Stimulated activated CD8-positive, alpha-beta memory T cell treated with anti-CD3 and anti-CD28 coated beads, Interleukin-15, amount 100 ng/mL, for 4 hours (primary cell): ENCODE measurements around the gene MEAF6.
"Not testable (repeated sequence)": the region's sequence is repeated elsewhere in the genome, so short reads cannot be mapped to it uniquely, and the experiment has no call there.

ENCODE experiments used
- DNase-seq, 2 donors: peaks; one replicate each; pipeline ENCODE4 v3.0.0-alpha.2; 2020; ENCODE audit warnings: low read depth in 2 of 2

MEAF6 gene

DNA sequence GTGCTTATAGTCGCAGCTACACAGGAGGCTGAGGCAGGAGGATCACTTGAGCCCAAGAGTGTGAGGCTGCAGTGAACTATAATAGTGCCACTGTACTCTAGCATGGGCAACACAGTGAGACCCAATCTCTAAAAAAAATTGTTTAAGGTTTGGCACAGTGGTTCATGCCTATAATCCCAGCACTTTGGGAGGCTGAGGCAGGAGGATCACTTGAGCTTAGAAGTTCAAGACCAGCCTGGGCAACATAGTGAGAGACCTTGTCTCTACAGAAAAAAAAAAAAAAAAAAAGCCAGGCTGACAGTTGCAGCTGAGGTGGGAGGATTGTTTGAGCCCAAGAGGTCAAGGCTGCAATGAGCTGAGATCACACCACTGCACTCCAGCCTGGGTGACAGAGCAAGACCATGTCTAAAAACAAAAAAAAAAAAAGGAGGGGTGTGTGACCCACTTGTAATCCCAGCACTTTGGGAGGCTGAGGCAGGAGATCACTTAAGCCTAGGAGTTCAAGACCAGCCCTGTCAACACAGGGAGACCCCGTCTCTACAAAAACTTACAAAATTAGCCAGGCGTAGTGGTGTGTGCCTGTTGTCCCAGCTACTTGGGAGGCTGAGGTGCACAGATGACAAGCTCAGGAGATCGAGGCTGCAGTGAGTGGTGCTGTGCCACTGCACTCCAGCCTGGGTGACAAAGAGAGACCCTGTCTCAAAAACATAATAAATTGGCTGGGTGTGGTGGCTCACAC lies 18.0 kb upstream of the MEAF6 start:
- not testable (repeated sequence) for DNase-seq

DNA sequence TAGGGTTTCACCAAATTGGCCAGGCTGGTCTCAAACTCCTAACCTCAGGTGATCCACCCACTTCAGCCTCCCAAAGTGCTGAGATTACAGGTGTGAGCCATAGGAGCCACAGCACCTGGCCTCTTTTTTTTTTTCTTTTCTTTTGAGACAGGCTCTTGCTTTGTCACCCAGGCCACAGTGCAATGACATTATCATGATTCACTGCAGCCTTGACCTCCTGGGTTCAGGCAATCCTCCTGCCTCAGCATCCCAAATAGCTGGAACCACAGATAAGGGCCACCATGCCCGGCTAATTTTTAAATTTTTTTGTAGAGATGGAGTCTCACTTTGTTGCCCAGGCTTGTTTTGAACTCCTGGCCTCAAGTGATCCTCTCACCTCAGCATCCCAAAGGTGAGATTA lies 15.3 kb upstream of the MEAF6 start:
- not testable (repeated sequence) for DNase-seq

DNA sequence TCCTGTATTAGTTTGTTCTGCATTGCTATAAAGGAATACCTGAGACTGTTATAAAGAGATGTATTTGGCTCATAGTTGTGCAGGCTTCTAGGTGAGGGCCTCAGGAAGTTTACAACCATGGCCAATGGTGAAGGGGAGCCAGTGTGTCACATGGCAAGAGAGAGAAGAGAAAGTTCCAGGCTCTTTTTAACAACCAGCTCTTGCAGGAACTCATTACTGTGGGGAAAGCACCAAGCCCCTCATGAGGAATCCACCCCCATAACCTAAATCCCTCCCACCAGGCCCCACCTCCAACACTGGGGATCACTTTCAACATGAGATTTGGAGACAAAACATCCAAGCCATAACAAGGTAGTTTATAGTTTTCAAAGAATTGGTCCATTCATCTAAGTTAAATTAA lies 5.0 kb upstream of the MEAF6 start:
- DNase-seq: no peak

DNA sequence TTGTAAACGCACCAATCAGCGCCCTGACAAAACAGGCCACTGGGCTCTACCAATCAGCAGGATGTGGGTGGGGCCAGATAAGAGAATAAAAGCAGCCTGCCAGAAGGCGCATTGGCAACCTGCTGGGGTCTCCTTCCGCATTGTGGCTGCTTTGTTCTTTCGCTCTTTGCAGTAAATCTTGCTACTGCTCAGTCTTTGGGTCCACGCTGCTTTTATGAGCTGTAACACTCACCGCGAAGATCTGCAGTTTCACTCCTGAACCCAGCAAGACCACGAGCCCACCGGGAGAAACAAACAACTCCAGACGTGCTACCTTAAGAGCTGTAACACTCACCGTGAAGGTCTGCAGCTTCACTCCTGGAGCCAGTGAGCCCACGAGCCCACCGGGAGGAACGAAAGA lies 4.4 kb upstream of the MEAF6 start:
- not testable (repeated sequence) for DNase-seq

DNA sequence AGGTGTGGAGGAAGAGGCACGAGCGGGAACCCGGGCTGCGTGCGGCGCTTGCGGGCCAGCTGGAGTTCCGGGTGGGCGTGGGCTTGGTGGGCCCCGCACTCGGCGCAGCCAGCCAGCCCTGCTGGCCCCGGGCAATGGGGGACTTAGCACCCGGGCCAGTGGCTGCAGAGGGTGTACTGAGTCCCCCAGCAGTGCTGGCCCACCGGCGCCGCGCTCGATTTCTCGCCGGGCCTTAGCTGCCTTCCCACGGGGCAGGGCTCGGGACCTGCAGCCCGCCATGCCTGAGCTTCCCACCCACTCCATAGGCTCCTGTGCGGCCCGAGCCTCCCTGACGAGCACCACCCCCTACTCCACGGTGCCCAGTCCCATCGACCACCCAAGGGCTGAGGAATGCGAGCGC lies 3.7 kb upstream of the MEAF6 start:
- DNase-seq: not testable (repeated sequence)

DNA sequence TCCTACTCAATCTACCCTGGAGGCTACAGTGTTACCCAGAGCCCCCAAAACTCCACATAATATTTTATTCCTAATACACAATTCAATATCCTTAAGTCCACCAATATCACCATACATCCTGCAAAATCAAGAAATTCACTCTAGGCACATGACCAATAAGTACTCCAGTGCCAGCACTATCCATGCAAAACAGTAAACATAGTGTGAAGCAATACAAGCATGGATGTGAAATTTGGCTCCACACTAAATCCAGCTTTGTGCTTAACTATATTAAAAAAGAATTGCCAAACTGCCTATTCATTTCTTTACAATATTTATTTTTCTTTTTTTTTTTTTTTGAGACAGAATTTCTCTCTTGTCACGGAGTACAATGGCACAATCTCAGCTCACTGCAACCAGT lies 3.0 kb upstream of the MEAF6 start:
- DNase-seq: no peak

DNA sequence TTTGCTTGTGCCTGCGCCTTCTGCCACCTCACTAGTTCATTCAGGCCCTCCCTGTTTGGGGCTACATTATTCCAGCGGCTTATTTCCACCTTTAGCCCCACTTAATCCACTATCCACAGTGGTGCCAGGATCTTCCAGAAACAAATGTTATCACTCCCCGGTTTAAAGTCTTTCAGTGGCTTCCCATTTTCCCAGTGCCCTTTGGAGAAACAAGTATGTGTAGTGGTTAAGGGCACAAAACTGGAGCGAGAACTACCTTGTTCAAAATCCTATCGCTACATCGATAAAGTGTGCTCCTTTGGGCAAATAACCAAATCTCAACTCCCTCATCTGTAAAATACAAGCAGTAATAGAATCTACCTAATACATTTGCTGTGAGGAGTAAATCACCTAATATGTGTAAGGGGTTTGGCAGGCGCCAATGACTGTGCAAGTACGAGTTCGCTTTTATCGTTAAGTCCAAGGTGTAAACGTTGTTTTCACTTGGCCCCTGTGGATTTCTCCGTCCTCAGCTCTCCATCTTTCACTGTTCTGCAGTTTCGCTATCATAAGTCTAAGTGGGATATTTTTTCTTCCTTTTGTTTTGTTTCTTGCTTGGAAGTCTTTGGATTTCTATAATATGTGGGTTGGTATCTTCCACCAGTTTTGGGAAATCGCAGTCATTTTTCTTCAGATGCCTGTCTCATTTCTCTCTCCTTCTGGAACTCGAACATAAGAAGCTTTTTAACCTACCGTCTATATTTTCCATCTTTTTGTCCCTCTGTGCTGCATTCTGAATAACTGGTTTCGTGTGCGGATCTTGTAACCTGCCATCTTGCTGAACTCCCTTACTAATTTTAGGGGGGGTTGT lies 844 bp upstream of the MEAF6 start:
- no peak for DNase-seq

DNA sequence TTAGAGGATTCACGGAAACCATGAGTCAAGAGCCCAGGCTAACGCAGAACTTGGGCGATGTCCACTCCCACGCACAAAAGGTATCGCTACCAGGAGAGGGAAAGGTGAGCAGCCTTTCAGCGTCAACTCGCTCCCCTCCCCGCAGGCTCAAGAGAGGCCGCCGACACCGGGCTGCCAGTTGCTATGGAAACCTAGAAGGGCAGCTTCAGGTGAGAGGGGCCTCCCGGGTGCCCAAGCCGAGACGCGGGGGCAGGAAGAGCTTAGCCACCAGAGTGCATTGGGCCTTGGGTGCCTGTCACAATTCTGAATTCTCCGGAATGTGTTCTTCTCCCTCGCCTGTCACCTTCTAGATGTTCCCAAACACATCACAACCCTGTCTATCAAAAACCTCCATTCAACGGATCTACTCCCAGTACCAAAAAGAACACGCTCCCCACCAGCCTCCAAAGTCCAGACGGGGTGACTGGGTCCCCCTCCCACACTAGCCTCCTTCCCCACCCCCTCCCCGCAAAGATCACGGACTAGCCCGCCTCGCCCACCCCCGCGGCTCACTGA lies 694 bp downstream of the MEAF6 start:
- peak; percentile 41 to 62 for DNase-seq

DNA sequence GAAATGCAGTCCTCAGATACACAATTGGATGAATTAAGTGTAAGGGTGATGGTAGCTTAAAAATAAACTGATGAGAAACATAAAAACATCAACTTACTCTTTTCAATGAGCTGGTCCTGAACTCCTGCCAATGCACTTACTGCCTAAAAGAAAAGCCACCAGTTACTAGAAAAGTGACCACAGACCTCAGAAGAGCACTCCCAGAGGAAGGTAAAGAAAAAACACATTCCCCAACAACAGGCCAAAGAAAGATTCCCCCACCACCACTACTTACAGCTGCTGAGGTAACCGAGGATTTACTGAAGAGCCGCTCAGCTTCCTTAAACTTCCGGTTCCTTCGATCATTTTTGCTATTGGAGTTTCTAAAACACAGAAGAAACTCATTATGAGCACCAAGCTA lies 5.4 kb downstream of the MEAF6 start:
- no peak for DNase-seq

DNA sequence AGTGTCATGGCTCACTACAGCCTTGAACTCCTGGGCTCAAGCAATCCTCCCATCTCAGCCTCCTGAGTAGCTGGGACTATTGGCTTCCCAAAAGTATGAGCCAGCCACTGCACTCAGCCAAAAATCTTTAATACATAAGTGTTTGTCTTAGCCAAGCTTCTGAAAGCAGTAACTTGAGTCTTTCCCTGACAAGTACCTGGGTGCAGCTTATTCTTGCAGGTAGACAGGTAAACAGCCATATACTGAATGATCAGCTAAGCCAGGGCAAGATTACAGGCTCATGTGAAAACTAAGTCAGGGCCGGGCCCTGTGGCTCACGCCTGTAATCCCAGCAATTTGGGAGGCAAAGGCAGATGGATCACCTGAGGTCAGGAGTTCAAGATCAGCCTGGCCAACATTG lies 7.8 kb downstream of the MEAF6 start:
- no peak for DNase-seq

DNA sequence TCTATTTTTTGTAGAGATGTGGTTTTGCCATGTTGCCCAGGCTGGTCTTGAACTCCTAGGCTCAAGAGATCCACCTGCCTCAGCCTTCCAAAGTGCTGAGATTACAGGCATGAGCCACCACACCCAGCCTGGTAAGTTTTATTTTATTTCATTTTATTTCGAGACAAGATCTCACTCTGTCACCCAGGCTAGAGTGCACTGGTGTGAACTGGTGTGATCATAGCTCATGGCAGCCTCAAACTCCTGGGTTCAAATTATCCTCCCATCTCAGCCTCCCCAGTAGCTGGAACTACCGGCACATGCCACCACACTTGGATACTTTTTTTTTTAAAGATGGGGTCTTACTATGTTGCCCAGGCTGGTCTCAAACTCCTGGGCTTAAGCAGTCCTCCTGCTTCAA lies 11.8 kb downstream of the MEAF6 start:
- DNase-seq: not testable (repeated sequence)

DNA sequence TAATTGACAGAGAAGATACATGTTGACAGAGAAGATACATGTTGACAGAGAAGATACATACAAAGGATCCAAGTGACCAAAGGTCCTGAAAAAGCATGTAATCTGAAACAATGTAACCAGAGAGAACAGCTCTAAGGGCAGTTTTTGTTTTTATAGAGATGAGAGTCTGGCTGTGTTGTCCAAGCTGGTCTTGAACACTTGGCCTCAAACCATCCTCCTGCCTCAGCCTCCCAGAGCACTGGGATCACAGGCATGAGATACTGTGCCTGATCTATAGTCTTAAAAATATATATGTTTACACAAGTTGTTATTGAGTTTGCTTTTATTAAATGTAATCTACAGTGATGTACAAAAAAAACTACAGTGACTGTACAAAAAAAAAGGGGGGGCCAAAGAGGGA lies 12.5 kb downstream of the MEAF6 start:
- DNase-seq: no peak

DNA sequence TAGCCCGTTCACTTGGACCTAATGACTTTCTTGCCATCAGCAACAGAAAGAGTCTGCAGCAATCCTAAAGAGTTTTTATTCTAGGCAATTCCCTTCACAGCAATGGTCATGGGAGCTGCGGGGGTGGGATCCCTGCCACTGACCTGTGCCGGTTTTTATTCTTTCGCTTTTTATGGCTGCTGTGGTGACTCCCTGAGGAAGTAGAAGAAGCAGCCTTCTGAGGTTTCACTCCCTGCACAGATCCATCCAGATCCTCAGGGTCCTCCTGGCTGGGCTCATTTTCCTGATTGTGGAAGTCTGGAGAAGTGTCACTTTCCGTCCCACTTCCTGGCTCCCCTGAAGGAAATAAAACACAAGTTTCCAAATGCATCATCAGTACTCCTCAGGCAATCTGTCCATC lies 12.9 kb downstream of the MEAF6 start:
- no peak for DNase-seq

DNA sequence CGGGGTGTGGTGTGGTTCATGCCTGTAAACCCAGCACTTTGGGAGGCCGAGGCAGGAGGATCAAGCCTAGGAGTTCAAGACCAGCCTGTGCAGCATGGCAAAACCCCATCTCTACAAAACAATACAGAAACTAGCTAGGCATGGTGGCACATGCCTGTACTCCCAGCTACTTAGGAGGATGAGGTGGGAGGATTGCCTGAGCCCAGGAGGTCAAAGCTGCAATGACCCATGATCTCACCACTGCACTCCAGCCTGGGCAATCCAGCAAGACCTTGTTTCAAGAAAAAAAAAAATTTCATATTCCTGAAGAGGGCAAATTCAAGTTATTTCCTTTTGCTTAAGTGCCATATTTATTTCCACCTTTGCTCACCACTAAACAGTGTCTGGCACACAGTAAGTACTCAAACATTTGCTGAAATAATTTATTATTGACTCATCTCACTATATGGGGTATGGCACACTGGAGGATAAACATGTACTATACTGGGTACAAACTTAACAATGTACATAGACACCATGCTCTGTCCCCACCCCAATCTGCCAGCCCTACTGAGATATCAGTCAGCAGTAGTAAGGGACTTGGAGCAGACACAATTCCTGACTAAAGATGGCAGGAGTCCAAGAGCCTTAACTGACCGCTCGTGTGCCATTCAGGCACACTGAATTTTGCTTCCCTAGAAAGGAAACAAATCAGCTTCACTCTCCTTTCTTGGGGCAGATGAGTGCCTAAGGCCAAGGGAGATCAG lies 15.5 kb downstream of the MEAF6 start:
- no peak for DNase-seq

DNA sequence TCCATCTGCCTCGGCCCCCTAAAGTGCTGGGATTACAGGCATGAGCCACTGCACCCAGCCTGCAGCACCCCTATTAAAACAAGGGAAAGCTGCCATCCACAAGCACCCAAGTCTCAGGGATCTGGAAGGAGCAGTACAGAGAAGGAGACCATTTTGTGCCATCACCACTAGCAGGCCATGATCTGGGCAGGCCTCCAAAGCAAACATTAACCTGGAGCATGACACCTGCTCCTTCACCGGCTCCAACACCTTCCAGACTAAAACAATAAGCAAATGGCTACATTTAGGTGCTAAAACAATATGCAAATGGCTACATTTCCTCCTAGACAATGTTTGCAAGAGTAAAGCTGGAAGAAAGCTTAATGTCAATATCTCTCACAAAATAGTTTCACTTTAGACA lies 16.7 kb downstream of the MEAF6 start:
- DNase-seq: no peak

DNA sequence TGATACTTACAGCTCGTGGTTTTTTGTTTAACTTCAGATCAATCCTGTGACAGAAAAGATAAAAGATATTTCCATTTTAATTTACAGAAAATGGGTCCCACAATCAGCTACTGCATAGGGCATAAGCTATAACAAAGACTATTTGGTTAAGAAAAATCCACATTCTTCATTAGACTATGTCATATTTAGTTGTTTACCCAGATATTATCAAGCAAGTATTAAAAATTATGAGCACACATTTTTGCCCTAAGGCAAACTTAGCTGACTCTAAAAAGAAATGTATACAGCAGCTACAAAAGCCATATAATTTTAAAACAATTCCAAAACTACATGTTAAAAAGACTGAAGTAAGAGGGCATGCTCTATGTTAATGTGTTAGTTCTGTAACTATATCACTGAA lies 18.7 kb downstream of the MEAF6 start:
- no peak for DNase-seq

DNA sequence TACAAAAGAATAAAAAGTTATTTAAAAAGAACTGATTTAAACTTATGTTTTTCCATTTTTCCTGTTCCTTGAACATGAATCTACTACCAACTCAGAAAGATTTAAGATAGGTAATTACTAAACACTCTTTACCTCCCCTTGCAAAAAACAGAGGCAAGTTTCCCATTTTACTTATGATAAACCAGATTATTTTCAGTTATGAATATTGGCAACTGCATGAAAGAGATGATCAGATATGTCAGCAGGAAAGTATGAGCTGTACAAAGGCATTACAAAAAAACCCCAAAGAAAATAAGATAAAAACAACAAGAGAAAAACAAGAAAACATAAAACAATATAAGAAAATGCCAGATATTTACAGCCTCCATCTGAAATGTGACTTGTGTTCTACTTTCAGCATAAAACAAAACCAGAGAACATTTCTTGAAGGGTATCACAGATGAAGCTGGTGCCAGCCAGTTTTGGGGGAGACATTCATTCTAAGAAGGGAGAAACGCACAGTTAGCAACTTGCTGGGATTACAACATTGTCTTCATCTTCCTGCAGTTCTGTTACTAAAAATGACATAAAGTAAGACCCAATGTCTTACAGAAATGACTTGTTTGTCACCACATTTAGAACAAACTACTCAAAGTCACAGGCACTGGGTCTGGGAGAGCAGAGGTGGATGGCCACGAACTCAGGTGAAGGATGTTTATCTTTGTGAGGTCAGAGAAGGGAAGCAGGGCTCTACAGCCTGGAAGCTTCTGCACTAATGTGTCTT lies 21.0 kb downstream of the MEAF6 start:
- DNase-seq: no peak

DNA sequence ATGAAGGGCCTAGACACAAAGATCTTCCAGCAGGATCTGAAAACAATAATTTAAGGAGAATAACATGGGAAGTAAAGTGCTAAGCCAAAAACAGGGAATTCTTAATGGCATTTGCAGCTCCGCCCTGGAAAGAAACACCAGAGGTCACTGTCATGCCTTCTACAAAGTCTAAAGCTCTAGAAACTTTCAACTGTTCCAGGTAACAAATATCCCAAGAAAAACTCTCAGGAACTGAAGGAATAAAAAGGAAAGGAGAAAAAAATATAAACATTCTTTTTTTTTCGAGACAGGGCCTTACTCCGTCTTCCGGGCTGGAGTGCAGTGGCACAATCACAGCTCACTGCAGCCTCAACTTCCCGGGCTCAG lies 27.0 kb downstream of the MEAF6 start:
- DNase-seq: no peak

DNA sequence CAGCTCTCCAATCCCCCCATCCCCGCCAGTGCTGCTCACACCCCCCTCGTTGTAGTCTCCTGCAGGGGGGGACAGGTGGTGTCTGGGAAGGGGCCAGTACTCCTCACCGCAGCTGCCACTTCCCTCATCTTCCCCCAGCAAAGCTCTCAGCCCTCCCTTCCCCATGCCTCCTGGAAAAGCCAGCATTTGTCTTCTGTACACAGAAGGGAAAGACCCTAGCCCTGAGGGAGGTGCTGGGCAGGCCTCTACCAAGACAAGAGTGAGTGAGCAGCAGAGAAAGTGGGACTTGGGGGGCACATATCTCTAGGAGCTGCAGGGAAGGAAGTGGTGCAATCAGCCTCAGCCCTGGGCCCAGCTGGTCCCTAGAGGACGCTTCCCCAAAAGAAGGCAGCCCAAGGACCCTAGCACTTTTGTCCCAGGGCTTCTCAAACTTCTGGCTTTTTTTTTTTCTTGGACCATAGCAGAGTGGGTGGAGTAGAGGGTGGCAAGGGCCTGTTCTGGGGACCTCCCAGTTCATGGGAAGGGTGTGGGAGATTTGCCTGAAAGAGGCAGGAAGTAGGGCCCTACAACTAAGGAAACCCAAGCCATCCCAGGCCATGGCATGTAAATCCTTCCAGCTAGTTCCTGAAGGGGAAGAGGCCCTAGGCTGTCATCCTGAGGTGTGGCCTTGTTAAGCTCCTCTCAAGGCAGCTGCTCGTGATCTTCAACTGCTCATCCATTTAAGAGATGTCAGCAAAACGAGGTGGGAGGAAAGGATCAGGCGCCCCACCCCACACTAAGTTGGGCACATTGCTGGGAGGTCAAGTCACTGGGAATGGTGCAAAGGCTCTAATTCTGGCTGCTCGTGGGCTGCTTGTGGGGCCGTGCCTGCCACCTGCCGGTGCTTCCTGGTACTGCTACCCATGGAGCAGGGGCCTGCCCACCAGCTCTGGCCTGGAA lies 27.6 kb downstream of the MEAF6 start:
- DNase-seq: peak in 1 of 2 donors; percentile 57

DNA sequence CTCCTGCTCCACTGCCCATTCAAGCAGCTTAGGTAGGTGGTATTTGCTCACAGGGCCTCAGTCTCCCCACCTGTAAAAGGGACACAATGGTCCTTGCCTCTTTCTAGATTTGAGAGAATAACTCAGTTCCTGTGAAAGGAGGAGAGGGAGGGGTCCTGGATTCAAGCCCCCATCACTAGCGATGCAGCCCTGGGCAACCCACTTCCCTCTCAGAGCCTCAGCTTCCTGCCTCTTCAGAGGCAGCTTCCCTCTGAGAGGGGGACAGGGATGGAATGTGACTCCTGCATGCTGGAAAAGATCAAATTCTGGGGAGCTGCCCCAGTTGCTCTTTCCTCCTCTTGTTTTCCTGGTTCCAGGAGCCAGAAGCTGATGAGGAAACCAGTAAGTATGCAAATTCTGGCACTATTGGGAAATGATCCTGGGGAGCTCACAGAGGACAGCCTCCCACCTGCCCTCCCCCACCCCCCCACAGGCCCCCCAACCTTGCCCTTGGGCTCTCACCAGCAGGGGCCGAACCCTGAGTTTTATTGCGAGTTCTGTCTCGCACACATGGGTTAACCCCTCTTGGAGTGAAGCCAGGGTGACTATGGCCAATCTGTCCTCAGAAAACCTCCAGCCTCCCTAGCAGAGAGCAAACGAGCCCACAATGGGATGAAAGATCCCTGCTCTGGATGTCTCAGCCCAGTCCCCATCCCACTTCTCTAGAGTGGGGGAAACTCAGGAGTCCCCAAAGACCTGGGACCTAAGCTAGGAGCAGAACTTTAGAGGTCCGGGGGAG lies 28.5 kb downstream of the MEAF6 start:
- DNase-seq: no peak
